Neuronal stem cell (in vitro differentiated cells): Measurements from ENCODE around the gene RAP1GAP.

ENCODE experiments used
- DNase-seq: peaks from one replicate; pipeline ENCODE4 v3.0.0-alpha.2; 2013; ENCODE audit warnings: low spot score
- H2AFZ ChIP-seq: one replicate; pipeline ENCODE4 v1.6.1; 2013; ENCODE audit warnings: mild to moderate bottlenecking, low read length, inconsistent platforms
- H2AK5ac ChIP-seq: 2 replicates; pipeline ENCODE4 v1.6.1; 2013; ENCODE audit warnings: low read depth, mild to moderate bottlenecking, inconsistent platforms, low read length, moderate library complexity, mixed read lengths
- H2BK120ac ChIP-seq: 2 replicates; pipeline ENCODE4 v1.6.1; 2013; ENCODE audit warnings: low read depth, mild to moderate bottlenecking, inconsistent platforms, low read length, moderate library complexity, mixed read lengths
- H2BK12ac ChIP-seq: one replicate; pipeline ENCODE4 v1.6.1; 2013; ENCODE audit warnings: low read length, inconsistent platforms
- H2BK15ac ChIP-seq: 2 replicates; pipeline ENCODE4 v1.6.1; 2013; ENCODE audit warnings: mild to moderate bottlenecking, low read length, inconsistent platforms, mixed read lengths
- H2BK5ac ChIP-seq: one replicate; pipeline ENCODE4 v1.6.1; 2013; ENCODE audit warnings: inconsistent platforms, mild to moderate bottlenecking, low read length, moderate library complexity
- H3K14ac ChIP-seq: one replicate; pipeline ENCODE4 v1.6.1; 2013; ENCODE audit warnings: low read length, inconsistent platforms
- H3K18ac ChIP-seq: 2 replicates; pipeline ENCODE4 v1.6.1; 2013; ENCODE audit warnings: low read length, inconsistent platforms
- H3K23ac ChIP-seq: 2 replicates; pipeline ENCODE4 v1.6.1; 2013; ENCODE audit warnings: low read depth, mild to moderate bottlenecking, mixed read lengths, low read length, inconsistent platforms; ENCODE audit not compliant: poor library complexity
- H3K27ac ChIP-seq: replicated peaks from 3 replicates; pipeline ENCODE4 v1.5.1; 2013; ENCODE audit warnings: low read length, inconsistent platforms
- H3K27me3 ChIP-seq, 3 experiments: 2 replicates each; pipeline ENCODE4 v1.6.1; 2013; ENCODE audit warnings: low read length in 3 of 3, mild to moderate bottlenecking in 2 of 3, inconsistent platforms in 1 of 3, low read depth in 1 of 3, mixed read lengths in 1 of 3, moderate library complexity in 1 of 3; ENCODE audit not compliant: control insufficient read depth in 3 of 3, insufficient read depth in 3 of 3
- H3K36me3 ChIP-seq, 2 donors: replicated peaks in 1 of 2; 2 replicates each; pipeline ENCODE4 v1.6.1; 2013; ENCODE audit warnings: low read length in 2 of 2; ENCODE audit not compliant: control insufficient read depth in 2 of 2, insufficient read depth in 2 of 2
- H3K4ac ChIP-seq: 2 replicates; pipeline ENCODE4 v1.6.1; 2013; ENCODE audit warnings: inconsistent platforms, mild to moderate bottlenecking, low read length, moderate library complexity
- H3K4me1 ChIP-seq, 2 donors: 1 replicate in 1 of 2; 2 replicates in 1 of 2; pipeline ENCODE4 v1.6.1; 2013; ENCODE audit warnings: low read length in 2 of 2, low read depth in 1 of 2; ENCODE audit not compliant: control insufficient read depth in 2 of 2, insufficient read depth in 1 of 2
- H3K4me2 ChIP-seq: one replicate; pipeline ENCODE4 v1.6.1; 2013; ENCODE audit warnings: mild to moderate bottlenecking, low read length, inconsistent platforms; ENCODE audit not compliant: insufficient read depth, poor library complexity, severe bottlenecking
- H3K4me3 ChIP-seq, 2 donors: 2 replicates each; pipeline ENCODE4 v1.5.1; 2013; ENCODE audit warnings: low read length in 2 of 2, mild to moderate bottlenecking in 2 of 2, inconsistent platforms in 1 of 2, moderate library complexity in 1 of 2
- H3K79me1 ChIP-seq: one replicate; pipeline ENCODE4 v1.6.1; 2013; ENCODE audit warnings: low read depth, mild to moderate bottlenecking, inconsistent platforms, low read length, moderate library complexity
- H3K9ac ChIP-seq: one replicate; pipeline ENCODE4 v1.6.1; 2013; ENCODE audit warnings: mild to moderate bottlenecking, low read depth, low read length, inconsistent platforms; ENCODE audit not compliant: poor library complexity
- H3K9me3 ChIP-seq, 2 donors: replicated peaks in 1 of 2; 2 replicates each; pipeline versions ENCODE3 to v1.6.1; 2013; ENCODE audit warnings: low read length in 2 of 2, mild to moderate bottlenecking in 2 of 2, inconsistent platforms in 1 of 2, low read depth in 1 of 2, mixed read lengths in 1 of 2, moderate library complexity in 1 of 2; ENCODE audit not compliant: control insufficient read depth in 2 of 2, insufficient read depth in 1 of 2
- H4K8ac ChIP-seq: one replicate; pipeline ENCODE4 v1.6.1; 2013; ENCODE audit warnings: low read depth, mild to moderate bottlenecking, inconsistent platforms, low read length, moderate library complexity
- H4K91ac ChIP-seq: one replicate; pipeline ENCODE4 v1.6.1; 2013; ENCODE audit warnings: low read length, low read depth, mild to moderate bottlenecking, inconsistent platforms; ENCODE audit not compliant: poor library complexity
- WGBS, 2 donors: extraction: QIAGEN DNeasy Blood & Tissue Kit; methylation state at CpG; one replicate each; pipeline ENCODE4 v1.1.7; 2013; ENCODE audit warnings: missing lambda C conversion rate in 2 of 2, mixed read lengths in 1 of 2; ENCODE audit not compliant: insufficient read length in 2 of 2, insufficient replicate concordance in 1 of 2; ENCODE audit errors: extremely low coverage in 2 of 2; 5-methylcytosine and 5-hydroxymethylcytosine counted together

The RAP1GAP gene

GRCh38 chr1:21670059-21670881 lies 1.1 kb upstream of the RAP1GAP start:
- H3K9me3 ChIP-seq: no peaks in the 10 kb centered on the region
- no peak overlapping the region for H2BK12ac ChIP-seq
- H2BK5ac ChIP-seq: no peak overlapping the region
- no peak overlapping the region for H4K91ac ChIP-seq
- H2BK15ac ChIP-seq: no peak overlapping the region
- no peak overlapping the region for H2AFZ ChIP-seq
- no peak overlapping the region for H3K14ac ChIP-seq
- peak overlapping the region; percentile 95 for H3K4me2 ChIP-seq
- no peak for DNase-seq
- no peak overlapping the region for H2AK5ac ChIP-seq
- peak overlapping the region; percentile 68 for H3K23ac ChIP-seq
- H3K4ac ChIP-seq: no peak overlapping the region
- WGBS, 2 donors: no CpG with 5 or more reads among the region's 16 CpGs
- no peak overlapping the region for H3K27ac ChIP-seq
- H3K27me3 ChIP-seq: peaks cover 0 to 52% (median 28%) of the 10 kb centered on the region in 3 experiments
- H3K79me1 ChIP-seq: no peaks in the 10 kb centered on the region
- no peak overlapping the region for H3K9ac ChIP-seq
- H4K8ac ChIP-seq: no peak overlapping the region
- H2BK120ac ChIP-seq: no peak overlapping the region
- peaks cover 5 to 24% of the 10 kb centered on the region in 2 donors for H3K4me1 ChIP-seq
- H3K4me3 ChIP-seq: no peak overlapping the region
- no peak overlapping the region for H3K18ac ChIP-seq
- H3K36me3 ChIP-seq: no peaks in the 10 kb centered on the region

- Histone ChIP-seq H2BK15ac (peak overlapping the region; percentile 21), H4K91ac (no peak overlapping the region), H3K27me3 (peaks cover 0 to 66% (median 28%) of the 10 kb centered on the region in 3 experiments), H4K8ac (no peak overlapping the region), H3K4me2 (peak overlapping the region; percentile 95), H3K9ac (peak overlapping the region; percentile 50), H3K4me1 (peaks cover 5 to 24% of the 10 kb centered on the region in 2 donors), H3K4ac (no peak overlapping the region), H3K79me1 (no peaks in the 10 kb centered on the region), H3K27ac (no peak overlapping the region), H3K9me3 (no peaks in the 10 kb centered on the region), H2BK5ac (no peak overlapping the region), H3K4me3 (peak overlapping the region; percentile 37 to 79), H2BK120ac (no peak overlapping the region), H3K14ac (no peak overlapping the region), H3K23ac (no peak overlapping the region), H2AK5ac (no peak overlapping the region), H3K18ac (peak overlapping the region; percentile 87), H2BK12ac (no peak overlapping the region), H3K36me3 (no peaks in the 10 kb centered on the region), H2AFZ (peak overlapping the region; percentile 89)
- no peak for DNase-seq
- no CpG with 5 or more reads among the region's 25 CpGs for WGBS, 2 donors
These were observed 253 bp downstream of the RAP1GAP start for GRCh38 chr1:21668951-21669257.

- Histone ChIP-seq H2BK15ac (peak overlapping the region; percentile 37), H3K18ac (peak overlapping the region; percentile 87), H3K4me1 (peaks cover 5 to 24% of the 10 kb centered on the region in 2 donors), H3K4me3 (peak overlapping the region; percentile 37 to 79), H3K14ac (peak overlapping the region; percentile 61), H3K79me1 (no peaks in the 10 kb centered on the region), H2AFZ (peak overlapping the region; percentile 89), H2BK12ac (no peak overlapping the region), H3K36me3 (no peaks in the 10 kb centered on the region), H3K27me3 (peaks cover 0 to 70% (median 28%) of the 10 kb centered on the region in 3 experiments), H2AK5ac (peak overlapping the region; percentile 60), H3K9me3 (no peaks in the 10 kb centered on the region), H3K4me2 (peak overlapping the region; percentile 95), H4K91ac (no peak overlapping the region), H2BK120ac (no peak overlapping the region), H4K8ac (no peak overlapping the region), H3K4ac (no peak overlapping the region), H3K27ac (no peak overlapping the region), H3K9ac (peak overlapping the region; percentile 50), H3K23ac (peak overlapping the region; percentile 52), H2BK5ac (no peak overlapping the region)
- DNase-seq: no peak
- WGBS, 2 donors: no CpG with 5 or more reads among the region's 33 CpGs
These were observed 766 bp downstream of the RAP1GAP start for GRCh38 chr1:21668232-21668950.
